OCI-LY3 (cell line): ENCODE measurements around the gene DLK1.

ENCODE experiments used
- H2AFZ ChIP-seq: fragments of 200-600, 300-600 bp; shearing (Covaris generic); 2 replicates; pipeline ENCODE4 v1.6.0; 2014; ENCODE audit warnings: antibody characterized with exemption, low read depth, low read length
- H3K27ac ChIP-seq: fragments of 200-600, 300-600 bp; sonication (generic); 2 replicates; pipeline ENCODE4 v1.5.1; 2014; ENCODE audit warnings: mild to moderate bottlenecking, low read length, moderate library complexity, mixed read lengths
- H3K27me3 ChIP-seq: fragments of 200-600, 300-600 bp; sonication (generic); 2 replicates; pipeline ENCODE4 v1.6.1; 2014; ENCODE audit warnings: low read depth, low read length, mixed read lengths
- H3K36me3 ChIP-seq: fragments of 200-600, 300-600 bp; sonication (generic); replicated peaks from 2 replicates; pipeline ENCODE3; 2014; ENCODE audit warnings: low read depth, low read length, mixed read lengths
- H3K4me1 ChIP-seq: fragments of 300-600, 200-600 bp; sonication (generic); 2 replicates; pipeline ENCODE4 v1.6.1; 2014; ENCODE audit warnings: low read length, mixed read lengths
- H3K4me2 ChIP-seq: fragments of 200-600, 300-600 bp; sonication (generic); 2 replicates; pipeline ENCODE4 v1.6.1; 2014; ENCODE audit warnings: low read length, mixed read lengths
- H3K4me3 ChIP-seq: fragments of 300-600, 200-600 bp; sonication (generic); 2 replicates; pipeline ENCODE4 v1.5.1; 2014; ENCODE audit warnings: antibody characterized with exemption, mild to moderate bottlenecking, low read length, moderate library complexity
- H3K79me2 ChIP-seq: fragments of 300-600, 200-600 bp; shearing (Covaris generic); 2 replicates; pipeline ENCODE4 v1.6.1; 2014; ENCODE audit warnings: mild to moderate bottlenecking, low read length, mixed read lengths
- H3K9ac ChIP-seq: fragments of 300-600, 200-600 bp; shearing (Covaris generic); 2 replicates; pipeline ENCODE4 v1.6.0; 2014; ENCODE audit warnings: mild to moderate bottlenecking, low read length, moderate library complexity
- H3K9me3 ChIP-seq: fragments of 200-600, 300-600 bp; shearing (Covaris generic); 2 replicates; pipeline ENCODE4 v1.6.1; 2014; ENCODE audit warnings: low read length, mixed read lengths; ENCODE audit not compliant: insufficient read depth
- H4K20me1 ChIP-seq: fragments of 200-600, 300-600 bp; sonication (generic); 2 replicates; pipeline ENCODE4 v1.6.1; 2016; ENCODE audit warnings: low read length, mixed read lengths; ENCODE audit not compliant: insufficient read depth
- CTCF ChIP-seq: fragments of 200-600, 300-600 bp; sonication (generic); IDR thresholded peaks from 2 replicates; pipeline ENCODE4 v1.5.1; 2014; ENCODE audit warnings: antibody characterized with exemption, low read length, low read depth
- EZH2phosphoT487 ChIP-seq: fragments of 200-600 bp; shearing (Covaris generic); IDR thresholded peaks from 2 replicates; pipeline ENCODE4 v1.6.1; 2018; ENCODE audit warnings: antibody characterized with exemption, mixed run types, low read depth

The DLK1 gene

GRCh38 chr14:100721568-100721967, 5.1 kb upstream of the DLK1 start:
- no peak overlapping the region for H3K27ac ChIP-seq
- no peaks in the 10 kb centered on the region for H3K4me1 ChIP-seq
- no peak overlapping the region for H2AFZ ChIP-seq
- TF ChIP-seq CTCF = no peak
- H3K27me3 ChIP-seq = peaks cover 40% of the 10 kb centered on the region
- no peaks in the 10 kb centered on the region for H3K36me3 ChIP-seq
- H4K20me1 ChIP-seq = no peaks in the 10 kb centered on the region
- H3K9ac ChIP-seq = no peak overlapping the region
- H3K4me3 ChIP-seq = no peak overlapping the region
- no peaks in the 10 kb centered on the region for H3K79me2 ChIP-seq
- H3K4me2 ChIP-seq = no peak overlapping the region
- no peaks in the 10 kb centered on the region for H3K9me3 ChIP-seq

- Histone ChIP-seq H3K9ac (no peak overlapping the region), H4K20me1 (no peaks in the 10 kb centered on the region), H3K36me3 (no peaks in the 10 kb centered on the region), H3K27ac (no peak overlapping the region), H3K9me3 (no peaks in the 10 kb centered on the region), H3K4me3 (no peak overlapping the region), H3K4me1 (no peaks in the 10 kb centered on the region), H3K79me2 (no peaks in the 10 kb centered on the region), H3K27me3 (peaks cover 40% of the 10 kb centered on the region), H2AFZ (no peak overlapping the region), H3K4me2 (no peak overlapping the region)
- no peak for TF ChIP-seq EZH2phosphoT487
- no peak for TF ChIP-seq CTCF
Measured at GRCh38 chr14:100722367-100722766, 4.3 kb upstream of the DLK1 start.

GRCh38 chr14:100723135-100723829, 3.4 kb upstream of the DLK1 start:
- no peaks in the 10 kb centered on the region for H4K20me1 ChIP-seq
- H3K9me3 ChIP-seq = no peaks in the 10 kb centered on the region
- H3K9ac ChIP-seq = no peak overlapping the region
- peaks cover 36% of the 10 kb centered on the region for H3K27me3 ChIP-seq
- no peaks in the 10 kb centered on the region for H3K4me1 ChIP-seq
- no peaks in the 10 kb centered on the region for H3K79me2 ChIP-seq
- H3K4me3 ChIP-seq = no peak overlapping the region
- no peak overlapping the region for H3K27ac ChIP-seq
- no peaks in the 10 kb centered on the region for H3K36me3 ChIP-seq
- TF ChIP-seq EZH2phosphoT487 (no peak), CTCF (no peak)
- no peak overlapping the region for H3K4me2 ChIP-seq
- H2AFZ ChIP-seq = no peak overlapping the region

- no peaks in the 10 kb centered on the region for H3K9me3 ChIP-seq
- no peak overlapping the region for H2AFZ ChIP-seq
- H3K27me3 ChIP-seq = peaks cover 30% of the 10 kb centered on the region
- no peaks in the 10 kb centered on the region for H3K36me3 ChIP-seq
- no peaks in the 10 kb centered on the region for H3K79me2 ChIP-seq
- no peak overlapping the region for H3K9ac ChIP-seq
- no peaks in the 10 kb centered on the region for H3K4me1 ChIP-seq
- H3K4me3 ChIP-seq = no peak overlapping the region
- TF ChIP-seq EZH2phosphoT487 (no peak), CTCF (no peak)
- H4K20me1 ChIP-seq = no peaks in the 10 kb centered on the region
- no peak overlapping the region for H3K4me2 ChIP-seq
- H3K27ac ChIP-seq = no peak overlapping the region
Measured at GRCh38 chr14:100723830-100724437, 2.8 kb upstream of the DLK1 start.
